ENCODE measurements around the gene ITGA1.

The ITGA1 gene

GRCh38 chr5:52821901-52822300 lies 34.2 kb downstream of the ITGA1 start:
- no peak for TF ChIP-seq CTCF (IDR thresholded peaks at IDR 0.05; ENCODE audit: extremely low read depth, insufficient read depth, missing control alignments)
- in situ Hi-C loops (cut with MboI; ENCODE audit: low pct_unique_long_range_greater_than_20kb, low sequenced_read_pairs, unreplicated experiment), result no loop called here
- DNase-seq (ENCODE audit: low spot score), result no peak

DNA sequence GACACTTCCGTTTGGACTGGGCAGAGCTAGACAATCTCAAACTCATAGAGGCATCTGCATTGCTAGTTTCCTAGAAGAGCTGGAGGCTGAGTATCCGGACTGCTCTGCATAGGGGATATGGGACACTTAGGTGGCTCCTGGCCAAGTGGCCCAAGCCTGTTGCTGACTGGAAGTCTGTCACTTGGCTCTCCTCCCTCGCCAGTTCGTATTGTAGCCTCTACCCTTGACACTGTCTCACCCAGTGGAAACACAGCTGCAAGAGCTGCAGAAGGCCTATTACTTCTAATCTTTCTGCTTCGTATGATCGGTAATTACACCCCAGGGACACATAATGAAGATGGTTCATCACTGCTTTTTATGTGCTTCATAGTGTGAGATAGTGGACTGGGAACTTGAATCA lies 34.7 kb downstream of the ITGA1 start:
- TF ChIP-seq CTCF (IDR thresholded peaks at IDR 0.05; ENCODE audit: extremely low read depth, insufficient read depth, missing control alignments), result no peak
- no peak for DNase-seq (ENCODE audit: low spot score)
- in situ Hi-C loops (cut with MboI; ENCODE audit: low pct_unique_long_range_greater_than_20kb, low sequenced_read_pairs, unreplicated experiment), result no loop called here

DNA sequence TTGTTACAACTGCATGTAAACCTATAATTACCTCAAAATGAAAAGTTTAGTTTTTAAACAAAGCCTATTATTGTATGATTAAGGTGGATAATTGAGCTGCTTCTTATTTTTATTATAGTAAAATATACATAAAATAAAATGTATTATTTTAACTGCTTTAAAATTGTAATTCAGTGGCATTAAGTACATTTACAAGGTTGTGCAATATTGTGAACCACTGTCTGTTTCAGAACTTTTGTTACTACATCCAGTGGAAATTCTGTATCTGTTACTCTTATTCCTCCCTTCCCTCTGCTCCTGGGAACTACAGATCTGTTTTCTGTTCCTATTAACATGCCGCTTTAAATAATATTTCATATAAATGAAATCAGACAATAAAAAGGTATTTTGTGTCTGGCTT lies 37.1 kb downstream of the ITGA1 start:
- DNase-seq (ENCODE audit: low spot score), result no peak
- TF ChIP-seq CTCF (IDR thresholded peaks at IDR 0.05; ENCODE audit: extremely low read depth, insufficient read depth, missing control alignments), result no peak
- in situ Hi-C loops (cut with MboI; ENCODE audit: low pct_unique_long_range_greater_than_20kb, low sequenced_read_pairs, unreplicated experiment), result no loop called here

DNA sequence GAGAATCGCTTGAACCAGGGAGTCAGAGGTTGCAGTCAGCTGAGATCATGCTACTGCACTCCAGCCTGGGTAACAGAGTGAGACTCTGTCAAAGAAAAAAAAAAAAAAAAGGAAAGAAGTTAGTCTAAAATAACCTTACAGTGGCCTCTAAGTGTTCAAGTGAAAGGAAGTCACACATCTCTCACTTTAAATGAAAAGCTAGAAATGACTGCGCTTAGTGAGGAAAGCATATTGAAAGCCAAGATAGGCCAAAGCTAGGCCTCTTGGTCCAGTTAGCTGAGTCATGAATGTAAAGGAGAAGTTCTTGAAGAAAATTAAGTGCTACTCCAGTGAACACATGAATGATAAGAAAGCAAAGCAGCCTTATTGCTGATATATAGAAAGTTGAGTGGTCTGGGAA lies 38.1 kb downstream of the ITGA1 start:
- no peak for TF ChIP-seq CTCF (IDR thresholded peaks at IDR 0.05; ENCODE audit: extremely low read depth, insufficient read depth, missing control alignments)
- no peak for DNase-seq (ENCODE audit: low spot score)
- in situ Hi-C loops (cut with MboI; ENCODE audit: low pct_unique_long_range_greater_than_20kb, low sequenced_read_pairs, unreplicated experiment), result no loop called here

DNA sequence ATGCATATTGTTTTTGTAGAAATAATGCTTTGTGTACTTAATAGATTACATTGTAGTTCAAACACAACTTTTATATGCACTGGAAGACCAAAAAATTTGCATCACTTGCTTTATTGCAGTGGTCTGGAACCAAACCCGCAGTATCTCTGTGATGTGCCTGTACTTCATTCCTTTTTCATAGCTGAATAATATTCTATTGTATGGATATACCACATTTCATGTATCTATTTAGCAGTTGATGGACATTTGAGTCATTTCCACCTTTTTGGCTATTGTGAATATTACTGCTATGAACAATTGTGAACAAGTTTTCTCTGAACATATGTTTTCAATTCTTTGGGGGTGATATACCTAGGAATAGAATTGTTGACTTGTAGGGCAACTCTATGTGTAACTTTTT lies 40.1 kb downstream of the ITGA1 start:
- in situ Hi-C loops (cut with MboI; ENCODE audit: low pct_unique_long_range_greater_than_20kb, low sequenced_read_pairs, unreplicated experiment), result no loop called here
- DNase-seq (ENCODE audit: low spot score), result no peak
- no peak for TF ChIP-seq CTCF (IDR thresholded peaks at IDR 0.05; ENCODE audit: extremely low read depth, insufficient read depth, missing control alignments)

DNA sequence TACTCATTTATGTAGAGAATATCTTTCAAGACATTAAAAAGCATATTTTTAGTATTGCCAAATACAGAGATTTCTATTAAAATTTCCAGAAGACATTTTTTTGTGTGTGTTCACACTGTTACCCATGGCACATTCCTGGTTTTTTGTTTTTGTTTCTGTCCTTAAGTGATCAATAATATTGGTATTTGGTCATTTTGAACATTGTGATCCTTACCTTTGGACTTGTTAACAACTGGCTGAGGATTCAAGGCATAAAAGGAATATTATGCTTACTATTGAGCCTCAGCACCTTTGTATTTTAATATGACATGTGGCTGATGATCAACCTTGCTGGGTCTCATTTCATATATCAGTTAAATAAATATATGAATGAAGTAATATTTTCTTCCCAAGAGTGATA lies 41.9 kb downstream of the ITGA1 start:
- in situ Hi-C loops (cut with MboI; ENCODE audit: low pct_unique_long_range_greater_than_20kb, low sequenced_read_pairs, unreplicated experiment), result no loop called here
- DNase-seq (ENCODE audit: low spot score), result no peak
- TF ChIP-seq CTCF (IDR thresholded peaks at IDR 0.05; ENCODE audit: extremely low read depth, insufficient read depth, missing control alignments), result no peak

DNA sequence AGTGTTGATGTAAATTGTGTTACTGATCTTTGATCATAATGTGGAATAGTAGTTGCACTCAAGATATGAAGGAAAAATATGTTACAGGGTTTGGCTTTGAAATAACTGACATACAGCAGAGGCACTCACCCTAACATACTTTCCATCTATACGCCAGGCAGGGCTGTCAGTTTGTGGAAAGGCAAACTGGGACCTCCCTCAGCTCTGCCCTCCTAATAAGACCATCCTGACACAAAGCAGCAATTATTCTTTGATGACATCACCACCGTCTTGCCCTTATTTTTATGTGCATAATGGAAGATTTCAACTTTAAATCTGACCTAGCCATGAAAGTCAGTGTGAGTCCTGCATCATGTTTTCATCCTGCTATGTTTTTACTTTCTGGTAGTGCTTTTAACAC lies 42.9 kb downstream of the ITGA1 start:
- DNase-seq (ENCODE audit: low spot score), result no peak
- in situ Hi-C loops (cut with MboI; ENCODE audit: low pct_unique_long_range_greater_than_20kb, low sequenced_read_pairs, unreplicated experiment), result no loop called here
- no peak for TF ChIP-seq CTCF (IDR thresholded peaks at IDR 0.05; ENCODE audit: extremely low read depth, insufficient read depth, missing control alignments)
